T-helper 1 cell (primary cell): ENCODE results near the gene PTPRK.

Source experiments
- DNase-seq, 5 donors: peaks; one replicate each; pipeline ENCODE4 v3.0.0-alpha.2; 2012 to 2020

Gene PTPRK

DNA sequence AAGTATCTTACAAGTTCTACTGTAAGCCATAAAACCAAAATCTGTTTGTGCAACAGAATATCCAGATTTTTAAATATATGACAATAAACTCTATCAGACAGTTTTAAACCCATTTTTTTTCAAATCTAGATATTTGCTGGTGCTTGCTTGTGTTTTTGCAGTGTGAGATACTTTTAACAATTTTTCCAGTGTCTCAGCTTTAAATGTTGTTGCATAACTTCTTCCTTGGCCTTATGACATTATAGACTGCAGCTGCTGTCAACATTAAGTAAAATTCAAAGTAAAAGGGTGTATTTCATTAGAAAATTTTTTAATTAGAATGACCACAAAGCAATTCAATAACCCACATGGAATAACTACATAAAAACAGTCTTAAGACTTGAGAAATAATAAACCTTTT is 139.5 kb downstream of the PTPRK start:
- no peak for DNase-seq

DNA sequence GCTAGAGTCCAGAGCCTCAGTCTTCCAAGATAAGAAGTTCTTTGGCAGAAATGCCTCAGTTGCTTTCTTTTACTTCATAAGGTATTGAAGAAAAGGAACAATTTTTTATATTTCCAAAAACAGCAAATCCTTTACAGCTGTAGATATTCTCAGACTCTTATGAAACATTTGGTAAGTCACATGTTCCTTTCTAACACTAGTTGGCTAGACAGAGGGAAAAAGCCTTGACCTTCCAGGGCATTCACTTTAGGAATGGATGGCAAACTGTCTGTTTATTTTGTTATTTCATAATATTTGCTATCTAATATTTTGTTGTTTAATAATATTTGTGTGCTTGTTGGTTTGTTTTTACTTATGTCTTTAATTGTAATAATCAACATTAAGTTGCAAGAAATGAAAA is 140.8 kb downstream of the PTPRK start:
- no peak for DNase-seq

DNA sequence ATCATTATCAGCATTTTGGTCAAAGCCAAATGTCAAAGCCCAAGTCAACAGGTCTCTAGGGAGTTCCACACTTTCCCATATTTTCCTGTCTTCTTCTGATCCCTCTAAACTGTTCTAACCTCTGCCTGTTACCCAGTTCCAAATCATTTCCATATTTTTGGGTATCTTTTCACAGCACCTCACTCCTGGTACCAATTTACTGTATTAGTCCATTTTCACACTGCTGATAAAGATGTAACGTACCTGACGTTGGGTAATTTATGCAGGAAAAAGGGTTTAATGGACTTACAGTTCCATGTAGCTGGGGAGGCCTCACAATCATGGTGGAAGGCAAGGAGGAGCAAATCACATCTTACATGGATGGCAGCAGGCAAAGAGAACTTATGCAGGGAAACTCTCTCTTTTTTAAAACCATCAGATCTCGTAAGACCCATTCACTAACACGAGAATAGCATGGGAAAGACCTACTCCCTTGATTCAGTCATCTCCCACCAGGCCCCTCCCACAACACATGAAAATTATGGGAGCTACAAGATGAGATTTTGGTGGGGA is 143.4 kb downstream of the PTPRK start:
- DNase-seq = no peak

DNA sequence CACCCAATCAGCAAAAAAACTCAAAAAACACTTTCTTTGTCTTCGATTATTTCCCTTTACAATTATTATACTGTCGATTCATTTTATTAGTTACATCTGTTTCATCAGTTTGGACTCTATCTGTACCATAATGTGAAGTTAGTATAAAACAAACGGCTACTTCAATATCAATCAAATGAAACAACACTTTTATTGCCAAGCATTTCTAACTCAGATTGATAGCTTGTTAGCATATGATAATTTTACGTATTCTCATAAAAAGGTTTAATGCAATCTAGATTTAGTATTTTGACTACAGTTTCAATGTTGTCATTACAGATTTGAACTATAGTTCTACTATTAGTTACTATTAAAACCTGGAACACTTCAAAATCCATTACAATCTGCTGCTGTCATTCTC is 149.3 kb downstream of the PTPRK start:
- no peak for DNase-seq

DNA sequence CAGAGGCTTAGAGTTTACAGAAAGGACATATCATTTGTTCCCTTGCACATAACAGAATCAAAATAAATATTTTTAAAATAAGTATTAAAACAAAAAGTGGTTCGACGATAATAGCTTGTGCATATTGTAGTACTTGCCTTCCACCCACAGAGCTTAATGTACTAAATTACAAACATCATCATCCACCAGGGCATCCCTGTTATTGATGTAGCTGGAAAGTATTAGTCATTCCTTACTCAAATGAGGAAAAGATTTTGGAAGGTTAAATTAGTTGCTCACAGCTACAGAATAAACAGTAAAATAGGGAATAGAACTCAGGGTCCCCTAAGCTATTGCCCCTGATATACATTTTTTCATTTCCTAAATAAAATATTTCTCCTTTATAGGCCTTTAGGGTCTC is 150.3 kb downstream of the PTPRK start:
- DNase-seq = no peak

- no peak for DNase-seq
Measured at GRCh38 chr6:128368213-128368944, 152.0 kb downstream of the PTPRK start.

- DNase-seq = no peak
Measured at GRCh38 chr6:128367437-128367836, 153.0 kb downstream of the PTPRK start.

- no peak for DNase-seq
Measured at GRCh38 chr6:128365520-128366160, 154.8 kb downstream of the PTPRK start.

GRCh38 chr6:128364766-128365519 is 155.5 kb downstream of the PTPRK start:
- DNase-seq = no peak

- no peak for DNase-seq
Measured at GRCh38 chr6:128363020-128363813, 157.2 kb downstream of the PTPRK start.

DNA sequence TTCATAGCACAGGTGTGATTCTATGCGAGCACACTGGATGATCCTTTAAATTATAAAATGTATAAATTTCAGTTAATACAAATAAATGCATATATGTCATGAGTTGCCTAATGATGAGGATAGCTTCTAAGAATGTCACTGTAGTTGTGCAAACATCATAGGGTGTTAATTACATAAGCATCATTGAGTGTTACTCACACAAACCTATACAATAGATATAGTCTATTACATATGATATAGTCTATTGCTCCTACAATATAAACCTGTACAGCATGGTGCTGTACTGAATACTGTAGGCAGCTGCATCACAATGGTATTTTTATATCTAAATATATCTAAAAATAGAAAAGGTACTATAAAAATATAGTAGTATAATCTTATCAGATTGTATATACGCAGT is 159.0 kb downstream of the PTPRK start:
- DNase-seq = no peak

GRCh38 chr6:128358244-128358776 is 162.1 kb downstream of the PTPRK start:
- no peak for DNase-seq

GRCh38 chr6:128357392-128358130 is 162.8 kb downstream of the PTPRK start:
- DNase-seq = no peak

GRCh38 chr6:128352366-128352765 is 168.0 kb downstream of the PTPRK start:
- DNase-seq = no peak

DNA sequence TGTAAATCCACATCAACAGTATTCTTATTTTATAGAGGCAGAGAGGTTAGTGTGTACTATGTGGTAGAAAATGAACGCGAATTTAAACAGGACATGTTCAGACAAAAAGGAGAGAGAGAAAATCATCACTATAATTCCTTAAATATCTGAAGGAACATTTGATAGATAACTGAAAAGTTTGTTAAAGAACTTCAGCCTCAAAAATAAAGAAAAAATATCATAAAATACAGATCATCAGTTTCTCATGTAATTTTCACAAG is 169.2 kb downstream of the PTPRK start:
- DNase-seq = no peak

GRCh38 chr6:128350416-128351254 is 169.8 kb downstream of the PTPRK start:
- no peak for DNase-seq

GRCh38 chr6:128347123-128347522 is 173.3 kb downstream of the PTPRK start:
- DNase-seq = no peak

GRCh38 chr6:128346569-128346968 is 173.8 kb downstream of the PTPRK start:
- DNase-seq = no peak

DNA sequence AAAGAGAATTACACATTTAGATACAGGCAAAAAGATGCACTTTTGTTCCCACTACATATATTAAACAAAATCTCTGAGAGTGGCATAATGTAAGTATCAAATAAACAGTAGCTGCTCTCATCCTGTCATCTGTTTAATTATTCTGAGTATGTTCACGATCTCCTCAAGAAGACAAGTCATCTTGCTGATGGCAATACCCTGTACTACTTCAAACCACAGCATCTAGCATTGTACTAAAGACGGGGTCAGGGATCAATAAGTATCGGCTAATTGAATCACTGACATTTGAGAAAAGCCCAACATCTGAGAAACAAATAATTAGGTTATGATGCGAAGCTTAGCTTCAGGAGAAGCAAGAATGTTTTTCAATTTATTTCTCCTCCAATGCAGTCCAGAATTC is 175.1 kb downstream of the PTPRK start:
- DNase-seq = no peak

DNA sequence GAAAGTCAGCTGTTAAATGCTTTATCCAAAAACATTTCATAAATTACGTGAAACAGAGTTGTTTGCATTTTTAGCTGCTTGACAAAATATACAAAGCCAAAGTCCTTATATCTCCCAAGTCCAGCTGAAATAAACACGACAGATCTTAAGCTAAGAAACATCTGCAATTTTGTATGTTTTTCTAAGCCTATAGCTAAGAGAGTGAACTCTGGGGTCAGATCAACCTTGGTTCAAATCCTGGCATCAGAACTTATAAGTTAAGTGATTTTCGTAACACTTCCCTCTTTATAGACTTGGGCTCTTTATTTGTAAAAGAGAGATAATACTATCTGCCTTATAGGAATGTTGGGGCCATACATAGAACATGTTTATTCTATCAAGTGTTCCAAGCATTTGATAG is 176.7 kb downstream of the PTPRK start:
- DNase-seq = no peak
